ENCODE results near the gene KRTCAP2.

DNA sequence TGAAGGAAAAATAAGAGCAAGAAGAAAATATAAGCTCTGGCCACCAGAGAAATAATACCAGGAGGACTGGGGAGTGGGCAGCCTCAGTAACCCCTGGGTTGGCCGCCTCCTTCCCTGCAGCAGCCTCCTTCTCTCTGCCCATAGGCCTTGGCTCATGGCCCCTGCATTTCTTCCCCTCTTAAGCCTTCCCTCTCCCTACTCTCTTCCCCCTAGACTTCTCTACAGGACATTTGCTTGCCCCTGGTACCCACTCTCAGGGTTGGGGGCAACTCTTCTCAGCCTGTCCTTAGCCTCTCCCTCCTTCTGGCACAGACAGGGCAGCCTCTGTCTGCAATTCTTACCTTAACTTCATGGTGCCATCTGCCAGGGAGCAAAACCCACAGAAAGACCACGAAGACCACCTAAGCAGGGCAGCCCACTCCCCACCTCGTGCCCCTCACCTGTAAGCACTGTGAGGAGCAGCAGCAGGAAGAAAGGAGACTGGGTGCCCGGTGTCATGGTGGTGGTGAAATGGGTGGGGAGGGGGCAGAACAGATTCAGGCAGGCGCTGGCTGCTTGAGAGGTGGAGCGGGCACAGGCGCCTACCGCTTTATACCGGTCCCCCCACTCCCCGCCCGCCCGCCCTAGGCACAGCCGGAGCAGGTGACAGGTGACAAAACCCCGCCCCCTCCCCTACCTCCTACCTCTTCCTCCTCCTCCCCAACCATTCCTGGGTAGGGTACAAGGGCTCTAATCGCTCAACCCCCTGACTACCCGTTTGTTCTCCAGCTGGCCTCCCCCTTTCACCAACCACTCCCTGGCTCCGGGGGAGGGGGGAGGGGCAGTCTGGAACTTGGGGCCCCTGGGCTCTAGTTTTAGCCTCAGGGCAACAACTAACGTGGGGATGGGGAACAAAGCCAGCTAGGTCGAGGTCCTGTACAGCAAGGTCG is 19.5 kb upstream of the KRTCAP2 start:
- TF ChIP-seq, protein P1, sequence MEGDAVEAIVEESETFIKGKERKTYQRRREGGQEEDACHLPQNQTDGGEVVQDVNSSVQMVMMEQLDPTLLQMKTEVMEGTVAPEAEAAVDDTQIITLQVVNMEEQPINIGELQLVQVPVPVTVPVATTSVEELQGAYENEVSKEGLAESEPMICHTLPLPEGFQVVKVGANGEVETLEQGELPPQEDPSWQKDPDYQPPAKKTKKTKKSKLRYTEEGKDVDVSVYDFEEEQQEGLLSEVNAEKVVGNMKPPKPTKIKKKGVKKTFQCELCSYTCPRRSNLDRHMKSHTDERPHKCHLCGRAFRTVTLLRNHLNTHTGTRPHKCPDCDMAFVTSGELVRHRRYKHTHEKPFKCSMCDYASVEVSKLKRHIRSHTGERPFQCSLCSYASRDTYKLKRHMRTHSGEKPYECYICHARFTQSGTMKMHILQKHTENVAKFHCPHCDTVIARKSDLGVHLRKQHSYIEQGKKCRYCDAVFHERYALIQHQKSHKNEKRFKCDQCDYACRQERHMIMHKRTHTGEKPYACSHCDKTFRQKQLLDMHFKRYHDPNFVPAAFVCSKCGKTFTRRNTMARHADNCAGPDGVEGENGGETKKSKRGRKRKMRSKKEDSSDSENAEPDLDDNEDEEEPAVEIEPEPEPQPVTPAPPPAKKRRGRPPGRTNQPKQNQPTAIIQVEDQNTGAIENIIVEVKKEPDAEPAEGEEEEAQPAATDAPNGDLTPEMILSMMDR (IDR thresholded peaks at IDR 0.05) = no peak
- TF ChIP-seq POLR2A (IDR thresholded peaks at IDR 0.05) (no peak), EP300 (IDR thresholded peaks at IDR 0.05) (no peak)
